HCT116 (cell line): ENCODE measurements around the gene CHST15. TPM values are rescaled to one million over a fixed set of nuclear protein-coding genes. Genes with fewer than 3 reads are reported as not detected.

ENCODE experiments used
- ATAC-seq: fragments of 200-7000 bp; cut with Tn5 transposase; 2 replicates; pipeline ENCODE4 v1.9.1; 2020; ENCODE audit warnings: mild to moderate bottlenecking, moderate library complexity
- BruUV-seq: library from RNA; stranded (reverse); fragments of 400-500 nt; replicated peaks from 2 replicates; lab custom pipeline; 2021; lab: Mats Ljungman, UMichigan
- CTCF ChIA-PET: fragments of 300-600 bp; sonication (Branson Sonifier 250); formaldehyde crosslinking; loops from one replicate; lab custom pipeline; 2021; ENCODE audit warnings: antibody characterized with exemption; lab: Charles Lee
- POLR2A ChIA-PET: fragments of 300-600, 350-600 bp; sonication (Branson Sonifier 250); formaldehyde crosslinking; loops from one replicate; lab custom pipeline; 2021; ENCODE audit warnings: antibody characterized with exemption; lab: Charles Lee
- RAD21 ChIA-PET, 2 experiments: fragments of 300-600 bp; sonication (Branson Sonifier 250); formaldehyde crosslinking; loops; one replicate each; lab custom pipeline; 2023; ENCODE audit warnings: low total read pairs in 2 of 2; ENCODE audit not compliant: uncharacterized antibody in 2 of 2, unreplicated experiment in 2 of 2, low non-redundant PET in 1 of 2; lab: Charles Lee
- DNase-seq: peaks from one replicate; pipeline ENCODE4 v3.0.0-alpha.2; 2010; ENCODE audit warnings: low read depth, low spot score
- H2AFZ ChIP-seq: fragments of 200-600 bp; shearing (Covaris generic), sonication (generic); 2 replicates; pipeline ENCODE4 v1.6.1; 2017; ENCODE audit warnings: low read depth, mixed run types, mixed read lengths, antibody characterized with exemption, low read length; ENCODE audit not compliant: poor library complexity, severe bottlenecking
- H3K27ac ChIP-seq: 2 replicates; pipeline ENCODE4 v1.5.1; 2012; ENCODE audit warnings: low read depth, low read length
- H3K27me3 ChIP-seq: fragments of 200-600 bp; sonication (generic); 2 replicates; pipeline ENCODE4 v1.6.1; 2016; ENCODE audit warnings: mixed run types, low read length, mixed read lengths; ENCODE audit not compliant: insufficient read depth
- H3K36me3 ChIP-seq, 2 experiments: fragments of 200-500 bp in 1 of 2; fragments of 200-600 bp in 1 of 2; sonication (Bioruptor generic) in 1 of 2; sonication (generic) in 1 of 2; 2 replicates each; pipeline versions ENCODE4 v1.5.1 to v1.6.1; 2014 to 2016; ENCODE audit warnings: low read length in 2 of 2, inconsistent platforms in 1 of 2, mixed read lengths in 1 of 2, mixed run types in 1 of 2; ENCODE audit not compliant: insufficient read depth in 2 of 2, control insufficient read depth in 1 of 2
- H3K4me1 ChIP-seq, 2 experiments: fragments of 200-600 bp in 1 of 2; sonication (generic) in 1 of 2; 2 replicates each; pipeline versions ENCODE4 v1.5.1 to v1.6.1; 2012 to 2017; ENCODE audit warnings: low read length in 2 of 2, inconsistent platforms in 1 of 2, mild to moderate bottlenecking in 1 of 2, mixed read lengths in 1 of 2, mixed run types in 1 of 2, moderate library complexity in 1 of 2; ENCODE audit not compliant: insufficient read depth in 2 of 2, control insufficient read depth in 1 of 2
- H3K4me2 ChIP-seq: fragments of 200-600 bp; sonication (generic); 2 replicates; pipeline ENCODE4 v1.6.1; 2017; ENCODE audit warnings: mixed run types, low read length, mixed read lengths
- H3K4me3 ChIP-seq, 2 experiments: fragments of 200-600 bp in 1 of 2; sonication (generic) in 1 of 2; replicated peaks in 1 of 2; 2 replicates each; pipeline ENCODE4 v1.5.1; 2011 to 2016; ENCODE audit warnings: low read length in 2 of 2, control low read depth in 1 of 2, low read depth in 1 of 2, mild to moderate bottlenecking in 1 of 2, mixed read lengths in 1 of 2, mixed run types in 1 of 2
- H3K79me2 ChIP-seq: fragments of 200-600 bp; sonication (generic); 2 replicates; pipeline ENCODE4 v1.6.1; 2017; ENCODE audit warnings: mild to moderate bottlenecking, mixed run types, low read length, moderate library complexity, mixed read lengths; ENCODE audit not compliant: insufficient read depth
- H3K9ac ChIP-seq: fragments of 200-600 bp; sonication (generic); 2 replicates; pipeline ENCODE4 v1.6.1; 2016; ENCODE audit warnings: low read length, mixed read lengths
- H3K9me2 ChIP-seq: fragments of 200-600 bp; sonication (generic), shearing (Covaris generic); 2 replicates; pipeline ENCODE4 v1.6.1; 2017; ENCODE audit warnings: mixed run types, mild to moderate bottlenecking, moderate library complexity; ENCODE audit not compliant: insufficient read depth
- H3K9me3 ChIP-seq, 2 experiments: fragments of 200-500 bp in 1 of 2; fragments of 200-600 bp in 1 of 2; sonication (Bioruptor generic) in 1 of 2; sonication (generic) in 1 of 2; 2 replicates each; pipeline ENCODE4 v1.6.1; 2014 to 2017; ENCODE audit warnings: low read length in 2 of 2, mixed read lengths in 2 of 2, inconsistent platforms in 1 of 2, low read depth in 1 of 2, mild to moderate bottlenecking in 1 of 2, mixed run types in 1 of 2, moderate library complexity in 1 of 2; ENCODE audit not compliant: control insufficient read depth in 1 of 2, insufficient read depth in 1 of 2
- H4K20me1 ChIP-seq: fragments of 200-600 bp; sonication (generic), shearing (Covaris generic); 2 replicates; pipeline ENCODE4 v1.6.1; 2017; ENCODE audit warnings: mixed run types, mild to moderate bottlenecking, moderate library complexity; ENCODE audit not compliant: insufficient read depth
- CBX3 ChIP-seq: IDR thresholded peaks from 2 replicates; pipeline ENCODE4 v1.6.1; 2012; ENCODE audit warnings: low read depth
- CEBPB ChIP-seq: IDR thresholded peaks from 2 replicates; pipeline ENCODE4 v1.6.1; 2012; ENCODE audit warnings: low read depth
- CTCF ChIP-seq, 3 experiments: fragments of 200-600 bp in 1 of 3; sonication (generic) in 1 of 3; IDR thresholded peaks in 2 of 3; conservative IDR thresholded peaks in 1 of 3; 2 replicates each; pipeline ENCODE4 v1.5.1; 2012 to 2017; ENCODE audit warnings: low read depth in 2 of 3, low read length in 2 of 3, antibody characterized with exemption in 1 of 3, borderline replicate concordance in 1 of 3, control low read depth in 1 of 3, mild to moderate bottlenecking in 1 of 3, mixed read lengths in 1 of 3, mixed run types in 1 of 3, moderate library complexity in 1 of 3; ENCODE audit not compliant: insufficient read depth in 1 of 3
- EZH2 ChIP-seq: fragments of 200-600 bp; sonication (generic); IDR thresholded peaks from 2 replicates; pipeline ENCODE4 v1.6.1; 2017; ENCODE audit warnings: antibody characterized with exemption, mixed run types
- EZH2phosphoT487 ChIP-seq: fragments of 200-600 bp; IDR thresholded peaks from 2 replicates; pipeline ENCODE4 v1.6.1; 2018; ENCODE audit warnings: antibody characterized with exemption, borderline replicate concordance
- JUND ChIP-seq: IDR thresholded peaks from 2 replicates; pipeline ENCODE4 v1.6.1; 2012
- MAX ChIP-seq: IDR thresholded peaks from 2 replicates; pipeline ENCODE4 v1.6.1; 2012
- POLR2AphosphoS5 ChIP-seq: IDR thresholded peaks from 2 replicates; pipeline ENCODE4 v1.6.1; 2011; ENCODE audit warnings: mild to moderate bottlenecking, low read depth, low read length, moderate library complexity
- SIN3A ChIP-seq: IDR thresholded peaks from 2 replicates; pipeline ENCODE4 v1.6.1; 2012; ENCODE audit warnings: low read depth
- SP1 ChIP-seq: IDR thresholded peaks from 2 replicates; pipeline ENCODE4 v1.6.1; 2012; ENCODE audit warnings: low read depth
- intact Hi-C: fragments of 100-400 bp; cut with micrococcal nuclease; formaldehyde crosslinking; loops from 2 replicates; pipeline ENCODE4 v1.10.0; 2022
- total RNA-seq: library from RNA; stranded (reverse); gene quantifications from one replicate; pipeline ENCODE4 v1.2.1, GENCODE V29; 2021; ENCODE audit not compliant: unreplicated experiment
- TF ChIP-seq, protein P1 (sequence below): IDR thresholded peaks from 2 replicates; pipeline ENCODE4 v1.6.1; 2011; ENCODE audit warnings: mild to moderate bottlenecking, low read length, moderate library complexity; ENCODE audit not compliant: insufficient replicate concordance; ENCODE audit errors: extremely low read depth

CHST15 gene
- total RNA-seq, 1 experiment from 2014 or later, result 47.2 TPM

- ChIA-PET POLR2A (no interaction called here), CTCF (interaction anchor here (1.7 kb wide), 2 partner anchors 11 to 382 kb away, joined by 5 to 9 read pairs; no protein-coding TSS in a partner anchor), RAD21 (no interaction called here)
- H3K4me2 ChIP-seq, result no peak overlapping the region
- peaks cover 0 to 8% of the 10 kb centered on the region in 2 experiments; a peak in 2 of 4 replicates for H3K4me1 ChIP-seq
- H3K27ac ChIP-seq, result no peak overlapping the region
- intact Hi-C loops, result no loop called here
- no TSS peak for BruUV-seq
- H2AFZ ChIP-seq, result no peak overlapping the region
- no peaks in the 10 kb centered on the region for H3K27me3 ChIP-seq
- no peaks in the 10 kb centered on the region for H3K9me2 ChIP-seq
- H3K9ac ChIP-seq, result no peak overlapping the region
- H3K9me3 ChIP-seq, result no peaks in the 10 kb centered on the region
- H3K4me3 ChIP-seq, result no peak overlapping the region
- no peak for DNase-seq
- no peaks in the 10 kb centered on the region for H4K20me1 ChIP-seq
- TF ChIP-seq POLR2AphosphoS5 (no peak), SIN3A (no peak), SP1 (no peak)
- TF ChIP-seq, protein P1, sequence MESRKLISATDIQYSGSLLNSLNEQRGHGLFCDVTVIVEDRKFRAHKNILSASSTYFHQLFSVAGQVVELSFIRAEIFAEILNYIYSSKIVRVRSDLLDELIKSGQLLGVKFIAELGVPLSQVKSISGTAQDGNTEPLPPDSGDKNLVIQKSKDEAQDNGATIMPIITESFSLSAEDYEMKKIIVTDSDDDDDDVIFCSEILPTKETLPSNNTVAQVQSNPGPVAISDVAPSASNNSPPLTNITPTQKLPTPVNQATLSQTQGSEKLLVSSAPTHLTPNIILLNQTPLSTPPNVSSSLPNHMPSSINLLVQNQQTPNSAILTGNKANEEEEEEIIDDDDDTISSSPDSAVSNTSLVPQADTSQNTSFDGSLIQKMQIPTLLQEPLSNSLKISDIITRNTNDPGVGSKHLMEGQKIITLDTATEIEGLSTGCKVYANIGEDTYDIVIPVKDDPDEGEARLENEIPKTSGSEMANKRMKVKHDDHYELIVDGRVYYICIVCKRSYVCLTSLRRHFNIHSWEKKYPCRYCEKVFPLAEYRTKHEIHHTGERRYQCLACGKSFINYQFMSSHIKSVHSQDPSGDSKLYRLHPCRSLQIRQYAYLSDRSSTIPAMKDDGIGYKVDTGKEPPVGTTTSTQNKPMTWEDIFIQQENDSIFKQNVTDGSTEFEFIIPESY, result no peak
- H3K36me3 ChIP-seq, result peaks cover 12 to 28% of the 10 kb centered on the region in 2 experiments
- no peak for ATAC-seq
- H3K79me2 ChIP-seq, result no peaks in the 10 kb centered on the region; the same call in 1 of the 2 replicates
Observed at GRCh38 chr10:124006526-124006925, 86.9 kb downstream of the CHST15 start.

GRCh38 chr10:124005991-124006392, 87.4 kb downstream of the CHST15 start:
- Histone ChIP-seq H3K9me2 (no peaks in the 10 kb centered on the region), H3K79me2 (no peaks in the 10 kb centered on the region; the same call in 1 of the 2 replicates), H3K27me3 (no peaks in the 10 kb centered on the region), H3K4me2 (no peak overlapping the region), H4K20me1 (no peaks in the 10 kb centered on the region), H3K27ac (no peak overlapping the region), H3K36me3 (peaks cover 12 to 28% of the 10 kb centered on the region in 2 experiments), H3K4me3 (no peak overlapping the region), H2AFZ (no peak overlapping the region), H3K9me3 (no peaks in the 10 kb centered on the region), H3K4me1 (peaks cover 0 to 8% of the 10 kb centered on the region in 2 experiments; a peak in 2 of 4 replicates), H3K9ac (no peak overlapping the region)
- POLR2A ChIA-PET, result no interaction called here
- ATAC-seq (no peak), DNase-seq (no peak)
- TF ChIP-seq CEBPB, result no peak
- no peak for TF ChIP-seq CBX3
- no peak for TF ChIP-seq MAX
- no peak for TF ChIP-seq EZH2phosphoT487
- no peak for TF ChIP-seq CTCF (IDR thresholded peaks at IDR 0.05 in 2 of 3, conservative IDR thresholded peaks at IDR 0.05 in 1 of 3; ENCODE audit: borderline replicate concordance in 1 of 3, insufficient read depth in 1 of 3, low read depth in 2 of 3, low read length in 2 of 3)
- no peak for TF ChIP-seq EZH2
- TF ChIP-seq JUND, result no peak
- RAD21 ChIA-PET, result no interaction called here
- CTCF ChIA-PET, result interaction anchor here (1.7 kb wide), 2 partner anchors 11 to 383 kb away, joined by 5 to 9 read pairs; no protein-coding TSS in a partner anchor
- intact Hi-C loops, result no loop called here
- BruUV-seq, result no TSS peak
